Inflammatory macrophage treated with lipopolysaccharide for 1 hour (primary cell): Measurements from ENCODE around the gene TFDP1.
A peak's percentile ranks its signal among the peaks of the same experiment; 100 is the strongest.
"Not testable (repeated sequence)": the region's sequence is repeated elsewhere in the genome, so short reads cannot be mapped to it uniquely, and the experiment has no call there.

Experiments used
- DNase-seq, 2 donors: peaks; one replicate each; pipeline ENCODE4 v3.0.0-alpha.2; 2020 to 2022

The TFDP1 gene

DNA sequence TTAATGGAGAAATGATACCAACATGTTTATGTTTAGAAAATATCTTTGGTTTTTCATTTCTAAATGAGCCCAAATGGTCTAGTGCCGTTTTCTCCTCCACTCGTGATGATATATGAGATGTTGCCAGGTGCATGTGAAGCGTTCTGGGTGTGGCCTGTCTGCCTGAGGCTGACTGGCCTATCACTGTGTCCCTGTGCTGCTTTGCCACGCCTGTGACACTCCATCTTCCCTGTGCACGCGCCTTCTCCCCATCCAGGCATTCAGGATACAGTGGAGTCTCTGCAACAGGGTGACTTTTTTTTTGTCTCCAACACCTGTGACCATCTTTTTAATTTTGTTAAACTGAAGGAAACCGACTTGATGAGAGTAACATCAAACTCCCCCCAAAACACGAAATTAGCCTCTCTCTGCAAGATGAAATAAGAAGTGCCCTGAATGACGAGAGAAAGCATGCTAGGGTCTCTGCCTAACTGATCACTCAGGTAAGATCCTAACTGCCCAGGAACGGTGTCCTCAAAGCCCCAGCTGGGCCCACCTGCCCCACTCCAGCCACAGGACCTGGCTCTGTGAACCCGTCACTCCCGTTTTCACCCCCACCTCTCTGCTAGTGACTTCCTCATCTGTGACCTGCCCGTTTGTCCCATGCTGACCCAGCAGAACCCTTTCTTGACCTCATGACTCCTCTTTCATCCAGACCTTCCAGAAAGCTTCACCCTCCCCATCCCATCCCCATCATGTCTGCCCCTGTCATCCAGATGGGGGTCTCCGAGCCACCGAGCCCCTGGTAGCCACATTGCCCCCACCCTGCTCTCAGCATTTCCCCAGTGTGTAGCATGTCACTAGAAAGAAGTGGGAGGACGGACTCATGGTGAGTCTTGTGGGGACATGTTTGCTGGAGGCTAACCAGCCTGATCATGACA is 33.2 kb upstream of the TFDP1 start:
- DNase-seq, result no peak

DNA sequence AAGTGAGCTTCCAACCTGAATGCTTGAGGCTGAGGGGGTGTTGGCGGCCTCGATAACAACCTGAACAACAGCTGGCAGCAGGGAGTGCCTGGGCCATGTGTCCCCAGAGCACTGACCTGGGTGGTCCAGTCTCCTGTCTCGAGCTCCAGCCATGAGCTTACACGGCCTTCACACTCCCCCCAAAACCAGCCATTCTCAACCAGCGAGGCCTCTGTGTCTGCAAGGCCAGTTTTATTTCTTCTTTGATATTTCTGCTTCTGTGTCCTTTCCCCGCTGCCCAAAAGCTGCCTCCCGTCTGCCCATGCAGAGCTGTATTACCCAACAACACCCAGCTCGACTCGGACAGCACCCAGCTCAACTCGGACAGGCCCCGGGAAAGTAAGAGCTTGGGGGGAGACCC is 32.5 kb upstream of the TFDP1 start:
- no peak for DNase-seq

DNA sequence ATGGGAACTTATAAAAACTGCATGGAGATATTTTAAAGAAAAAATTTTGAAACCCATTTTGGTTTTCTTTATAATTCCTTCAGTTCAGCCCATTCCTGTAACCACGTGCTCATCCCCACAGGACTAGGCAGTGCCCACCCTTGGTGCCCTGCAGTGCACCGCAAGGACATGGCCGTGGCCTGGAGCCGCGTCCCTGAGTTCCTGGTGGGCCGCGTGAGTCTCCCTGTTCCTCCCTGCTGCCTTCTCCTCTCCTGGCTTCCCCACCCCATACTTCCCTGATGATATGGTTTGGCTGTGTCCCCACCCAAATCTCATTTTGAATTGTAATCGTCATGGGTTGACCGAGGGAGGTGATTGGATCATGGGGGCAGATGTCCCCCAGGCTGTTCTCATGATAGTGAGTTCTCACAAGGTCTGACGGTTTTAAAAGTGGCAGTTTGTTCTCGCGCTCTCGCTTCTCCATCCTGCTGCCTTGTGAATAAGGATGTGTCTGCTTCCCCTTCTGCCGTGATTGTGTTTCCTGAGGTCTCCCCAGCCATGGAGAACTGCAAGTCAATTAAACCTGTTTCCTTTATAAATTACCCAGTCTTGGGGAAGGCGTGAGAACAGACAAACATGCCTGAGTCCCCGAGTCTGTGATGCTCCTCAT is 31.6 kb upstream of the TFDP1 start:
- DNase-seq, result peak in 1 of 2 donors; percentile 4

- DNase-seq, result no peak
Observed at GRCh38 chr13:113553511-113554332, 30.8 kb upstream of the TFDP1 start.

DNA sequence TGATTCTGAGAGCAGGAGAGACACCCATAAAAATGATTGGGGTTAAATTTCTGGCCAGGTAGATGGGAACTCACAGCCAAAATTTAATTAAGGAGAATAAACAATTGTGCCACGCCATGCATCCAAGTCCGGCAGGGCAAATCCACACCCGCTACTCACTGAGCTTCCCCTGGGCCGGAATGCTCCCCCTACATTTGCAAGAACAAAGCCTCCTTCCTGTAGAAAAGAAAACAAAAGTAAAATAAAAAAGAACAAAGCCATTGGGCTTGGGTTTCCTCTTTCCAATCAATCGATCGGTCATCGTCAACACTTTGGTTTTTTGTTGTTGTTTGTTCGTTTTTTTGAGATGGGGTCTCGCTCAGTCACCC is 30.2 kb upstream of the TFDP1 start:
- DNase-seq, result no peak

DNA sequence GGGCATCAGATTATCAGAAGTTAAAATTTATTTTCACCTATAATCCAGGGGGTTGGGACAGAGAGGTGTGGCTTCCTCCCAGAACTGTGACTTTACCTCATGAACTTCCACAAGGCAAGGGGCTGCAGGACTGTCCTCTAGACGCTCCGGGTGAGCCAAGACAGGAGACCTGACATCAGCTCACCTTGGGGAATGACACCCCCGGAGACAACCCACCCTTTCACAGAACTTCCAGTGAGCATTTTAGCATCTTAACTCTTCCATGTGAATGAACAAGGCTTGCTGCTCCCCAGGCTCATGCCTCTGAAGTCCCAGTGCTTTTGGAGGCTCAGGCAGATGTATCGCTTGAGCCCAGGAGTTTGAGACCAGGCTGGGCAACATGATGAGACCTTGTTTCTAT is 29.4 kb upstream of the TFDP1 start:
- DNase-seq, result no peak

DNA sequence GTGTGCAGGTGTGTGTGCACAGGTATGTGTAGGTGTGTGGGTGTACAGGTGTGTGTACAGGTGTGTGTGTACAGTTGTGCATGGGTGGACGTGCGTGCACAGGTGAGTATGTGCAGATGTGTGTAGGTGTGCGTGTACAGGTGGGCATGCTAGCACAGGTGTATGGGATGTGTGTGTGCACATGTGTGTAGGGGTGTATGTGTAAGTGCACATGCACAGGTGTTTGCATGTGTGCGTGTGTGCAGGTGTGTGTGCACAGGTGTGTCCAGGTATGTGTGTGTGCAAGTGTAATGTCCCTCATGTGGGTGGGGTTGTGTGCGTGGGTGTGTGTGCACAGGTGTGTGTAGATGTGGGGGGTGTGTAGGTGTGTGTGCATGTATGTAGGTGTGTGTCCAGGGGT is 27.5 kb upstream of the TFDP1 start:
- no peak for DNase-seq

- no peak for DNase-seq
Observed at GRCh38 chr13:113558461-113558860, 26.1 kb upstream of the TFDP1 start.

DNA sequence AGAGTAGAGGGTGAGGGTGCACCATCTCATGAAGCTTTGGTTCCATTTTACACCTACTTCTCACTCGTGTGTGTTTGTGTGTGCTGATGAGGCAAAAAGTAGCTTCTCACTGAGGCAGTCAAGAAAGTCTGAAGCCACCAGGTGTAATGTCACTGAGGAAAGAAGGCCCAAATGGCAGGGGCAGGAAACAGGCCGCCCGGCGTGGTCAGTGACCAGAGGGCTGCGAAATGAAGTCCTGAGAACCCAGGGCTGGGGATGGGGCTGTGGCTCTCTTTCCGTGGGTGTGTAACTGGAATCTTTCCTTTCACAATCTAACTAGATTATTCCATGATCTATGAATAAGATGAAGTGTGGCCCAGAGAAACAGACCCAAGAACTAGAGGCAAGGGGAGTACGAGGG is 25.5 kb upstream of the TFDP1 start:
- no peak for DNase-seq

DNA sequence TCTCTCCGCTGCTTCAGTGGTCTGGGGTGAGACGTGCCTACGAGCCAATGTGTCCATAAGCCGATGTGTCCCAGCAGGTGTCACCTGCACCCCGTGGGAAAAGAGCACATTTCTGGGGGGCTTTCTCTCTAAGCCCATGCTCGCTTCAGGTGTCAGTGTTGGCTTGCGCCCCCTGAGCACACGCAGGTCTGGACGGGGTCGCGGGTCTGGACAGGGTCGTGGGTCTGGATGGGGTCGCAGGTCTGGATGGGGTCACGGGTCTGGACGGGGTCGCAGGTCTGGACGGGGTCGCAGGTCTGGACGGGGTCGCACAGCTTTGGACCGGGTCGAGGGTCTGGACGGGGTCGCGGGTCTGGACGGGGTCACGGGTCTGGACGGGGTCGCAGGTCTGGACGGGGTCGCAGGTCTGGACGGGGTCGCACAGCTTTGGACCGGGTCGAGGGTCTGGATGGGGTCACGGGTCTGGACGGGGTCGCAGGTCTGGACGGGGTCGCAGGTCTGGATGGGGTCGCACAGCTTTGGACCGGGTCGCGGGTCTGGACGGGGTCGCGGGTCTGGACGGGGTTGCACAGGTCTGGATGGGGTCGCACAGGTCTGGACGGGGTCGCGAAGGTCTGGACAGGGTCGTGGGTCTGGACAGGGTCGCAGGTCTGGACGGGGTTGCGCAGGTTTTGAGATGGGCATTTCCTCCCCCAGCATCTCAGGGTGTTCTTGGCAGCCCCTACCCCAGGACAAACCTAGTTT is 24.5 kb upstream of the TFDP1 start:
- DNase-seq, result no peak

GRCh38 chr13:113560645-113561416 is 23.7 kb upstream of the TFDP1 start:
- DNase-seq, result no peak

DNA sequence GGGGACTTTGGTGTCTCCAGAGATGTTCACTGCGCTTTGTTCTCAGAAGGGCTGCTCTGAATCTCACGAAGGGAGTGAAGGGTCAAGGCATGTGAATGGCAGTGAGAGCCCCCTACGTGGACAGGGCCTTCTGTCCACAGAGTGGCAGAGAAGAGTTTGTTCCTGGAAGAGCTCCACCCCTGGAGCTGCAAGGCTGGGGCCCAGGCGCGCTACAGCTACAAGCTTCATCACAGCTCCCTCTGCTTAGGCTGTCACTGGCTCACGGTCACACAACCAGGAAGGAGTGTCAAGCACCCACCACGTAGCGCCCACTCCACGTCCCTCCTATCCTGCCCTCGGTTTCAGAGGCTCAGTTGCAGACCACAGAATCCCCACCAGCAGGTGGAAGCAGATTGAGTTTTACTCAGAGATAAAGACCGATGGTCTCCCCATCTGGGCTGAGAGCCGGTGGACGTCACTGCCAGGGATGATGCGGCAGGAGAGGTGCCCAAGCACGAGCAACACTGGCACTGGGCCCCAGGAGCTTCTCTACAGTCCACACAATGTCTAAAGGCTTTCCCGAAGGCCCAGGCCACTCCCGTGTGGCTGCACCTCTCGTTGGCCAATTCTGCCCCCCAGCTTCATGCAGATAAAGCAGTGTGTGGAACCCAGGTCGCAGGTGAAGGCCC is 23.0 kb upstream of the TFDP1 start:
- DNase-seq, result no peak

GRCh38 chr13:113562085-113562749 is 22.3 kb upstream of the TFDP1 start:
- DNase-seq, result peak; percentile 26 to 57

DNA sequence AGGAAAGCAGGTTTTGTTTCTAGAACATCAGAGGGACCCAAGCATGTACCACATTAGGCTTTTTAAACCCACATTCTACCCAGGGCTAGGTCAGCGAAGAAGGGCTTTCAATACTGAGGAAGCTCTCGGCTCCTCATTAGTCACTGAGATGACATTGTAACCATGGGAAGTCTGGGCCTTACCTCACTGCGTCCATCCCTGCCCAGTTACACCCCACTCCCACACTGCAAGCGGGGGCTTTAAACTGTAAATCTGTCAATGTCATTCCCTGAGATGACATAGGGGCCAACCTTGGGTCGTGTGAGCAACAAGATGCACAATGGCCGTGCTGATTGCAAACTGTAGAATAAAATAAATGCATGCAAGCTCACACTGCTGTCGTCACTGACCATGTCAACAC is 21.7 kb upstream of the TFDP1 start:
- DNase-seq, result no peak

- DNase-seq, result not testable (repeated sequence)
Observed at GRCh38 chr13:113563511-113563910, 21.0 kb upstream of the TFDP1 start.

GRCh38 chr13:113564331-113565023 is 20.1 kb upstream of the TFDP1 start:
- DNase-seq, result no peak

DNA sequence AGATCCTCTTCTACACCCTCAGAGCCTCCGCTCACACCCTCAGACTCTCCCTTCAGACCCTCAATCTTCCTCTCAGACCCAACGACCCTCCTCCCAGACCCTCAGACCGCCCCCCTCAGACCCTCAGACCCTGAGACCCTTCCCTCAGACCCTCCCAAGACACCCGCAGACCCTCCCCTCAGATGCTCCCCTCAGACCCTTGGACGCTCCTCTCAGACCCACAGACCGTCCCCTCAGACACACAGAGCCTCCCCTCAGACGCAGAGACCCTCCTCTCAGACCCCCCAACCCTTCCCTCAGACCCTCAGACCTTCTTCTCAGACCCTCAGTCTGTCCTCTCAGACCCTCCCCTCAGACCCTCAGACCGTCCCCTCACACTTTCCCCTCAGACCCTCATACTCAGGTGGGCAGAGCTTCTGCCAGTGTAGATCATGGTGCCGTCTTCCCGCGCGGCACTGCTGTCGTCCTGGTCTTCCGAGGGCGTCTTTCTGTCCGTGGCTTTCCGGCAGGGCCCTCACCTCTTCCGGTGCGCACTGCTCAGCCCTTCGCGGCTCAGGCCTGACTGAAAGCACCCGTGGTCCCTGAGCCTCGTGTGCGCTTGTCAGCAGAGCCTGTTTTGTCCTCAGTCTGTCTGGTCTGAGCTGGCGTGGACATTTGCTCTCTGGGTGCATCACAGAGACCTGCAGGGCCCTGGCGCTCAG is 18.9 kb upstream of the TFDP1 start:
- DNase-seq, result no peak

- no peak for DNase-seq
Observed at GRCh38 chr13:113566227-113566561, 18.4 kb upstream of the TFDP1 start.

- DNase-seq, result no peak
Observed at GRCh38 chr13:113567681-113568080, 16.9 kb upstream of the TFDP1 start.

DNA sequence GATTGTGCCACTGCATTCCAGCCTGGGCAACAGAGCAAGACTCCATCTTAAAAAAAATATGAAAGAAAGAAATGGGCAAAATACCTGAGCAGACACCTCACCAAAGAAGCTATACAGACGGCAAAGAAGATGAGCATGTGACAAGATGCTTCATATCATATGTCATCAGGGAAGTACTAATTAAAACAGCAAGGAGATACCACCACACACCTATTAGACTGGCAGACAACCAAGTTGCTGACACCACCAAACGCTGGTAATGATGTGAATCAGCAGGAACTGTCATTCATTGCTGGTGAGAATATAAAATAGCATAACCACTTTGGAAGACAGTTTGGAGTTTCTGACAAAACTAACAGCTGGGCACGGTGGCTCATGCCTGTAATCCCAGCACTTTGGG is 11.5 kb upstream of the TFDP1 start:
- DNase-seq, result no peak
